Measurements from ENCODE around the gene PPP1R27. TPM values are rescaled to one million over a fixed set of nuclear protein-coding genes. Genes with fewer than 3 reads are reported as not detected.
A peak's percentile ranks its signal among the peaks of the same experiment; 100 is the strongest.

PPP1R27 gene
- total RNA-seq, 1 donor from 2014 or later: not detected

GRCh38 chr17:81858967-81859905 is 24.4 kb upstream of the PPP1R27 start:
- DNase-seq (ENCODE audit: low read depth) (no peak), FAIRE-seq (no peak)
- H3K27me3 ChIP-seq (ENCODE audit: control insufficient read depth, insufficient read depth, low read length): no peaks in the 10 kb centered on the region
- H3K36me3 ChIP-seq (ENCODE audit: control insufficient read depth, insufficient read depth, low read length): peaks cover 33% of the 10 kb centered on the region
- H3K4me3 ChIP-seq (ENCODE audit: low read depth, low read length): peak overlapping the region; percentile 81
- TF ChIP-seq CTCF (IDR thresholded peaks at IDR 0.05; ENCODE audit: insufficient read depth, low read length, severe bottlenecking): no peak

- FAIRE-seq (no peak), DNase-seq (ENCODE audit: low read depth) (no peak)
- peaks cover 38% of the 10 kb centered on the region for H3K36me3 ChIP-seq (ENCODE audit: control insufficient read depth, insufficient read depth, low read length)
- H3K4me3 ChIP-seq (ENCODE audit: low read depth, low read length): peak overlapping the region; percentile 81
- no peaks in the 10 kb centered on the region for H3K27me3 ChIP-seq (ENCODE audit: control insufficient read depth, insufficient read depth, low read length)
- TF ChIP-seq CTCF (IDR thresholded peaks at IDR 0.05; ENCODE audit: insufficient read depth, low read length, severe bottlenecking): no peak
Measured at GRCh38 chr17:81858170-81858966, 23.5 kb upstream of the PPP1R27 start.

GRCh38 chr17:81854974-81855774 is 20.3 kb upstream of the PPP1R27 start:
- TF ChIP-seq CTCF (IDR thresholded peaks at IDR 0.05; ENCODE audit: insufficient read depth, low read length, severe bottlenecking): peak; percentile 35
- Histone ChIP-seq H3K27me3 (ENCODE audit: control insufficient read depth, insufficient read depth, low read length) (no peaks in the 10 kb centered on the region), H3K36me3 (ENCODE audit: control insufficient read depth, insufficient read depth, low read length) (peaks cover 50% of the 10 kb centered on the region), H3K4me3 (ENCODE audit: low read depth, low read length) (no peak overlapping the region)
- FAIRE-seq (no peak), DNase-seq (ENCODE audit: low read depth) (peak; percentile 57)

- FAIRE-seq (no peak), DNase-seq (ENCODE audit: low read depth) (no peak)
- no peak overlapping the region for H3K4me3 ChIP-seq (ENCODE audit: low read depth, low read length)
- peaks cover 34% of the 10 kb centered on the region for H3K36me3 ChIP-seq (ENCODE audit: control insufficient read depth, insufficient read depth, low read length)
- H3K27me3 ChIP-seq (ENCODE audit: control insufficient read depth, insufficient read depth, low read length): no peaks in the 10 kb centered on the region
- no peak for TF ChIP-seq CTCF (IDR thresholded peaks at IDR 0.05; ENCODE audit: insufficient read depth, low read length, severe bottlenecking)
Measured at GRCh38 chr17:81852237-81852636, 17.4 kb upstream of the PPP1R27 start.

- TF ChIP-seq CTCF (IDR thresholded peaks at IDR 0.05; ENCODE audit: insufficient read depth, low read length, severe bottlenecking): no peak
- Histone ChIP-seq H3K36me3 (ENCODE audit: control insufficient read depth, insufficient read depth, low read length) (peaks cover 41% of the 10 kb centered on the region), H3K4me3 (ENCODE audit: low read depth, low read length) (no peak overlapping the region), H3K27me3 (ENCODE audit: control insufficient read depth, insufficient read depth, low read length) (no peaks in the 10 kb centered on the region)
- DNase-seq (ENCODE audit: low read depth): no peak
- no peak for FAIRE-seq
Measured at GRCh38 chr17:81851423-81851822, 16.6 kb upstream of the PPP1R27 start.

Measured in bronchial epithelial cell (primary cell).